ENCODE data around the gene INPP4A. TPM values are rescaled to one million over a fixed set of nuclear protein-coding genes. Genes with fewer than 3 reads are reported as not detected.
A peak's percentile ranks its signal among the peaks of the same experiment; 100 is the strongest.

The INPP4A gene
- total and polyA plus RNA-seq, 10 of the 15 experiments (the other 5 are each of a cell fraction or from before 2014, with no cell fraction given) = 4.7 to 62.3 (median 36.9) TPM

- TF ChIP-seq POU2F2 (IDR thresholded peaks at IDR 0.05; ENCODE audit: borderline replicate concordance, low read depth, low read length) (no peak), ZZZ3 (IDR thresholded peaks at IDR 0.05; ENCODE audit: control insufficient read depth, insufficient read length, low read depth) (no peak), IKZF2 (IDR thresholded peaks at IDR 0.05) (no peak), MYC (IDR thresholded peaks at IDR 0.05; ENCODE audit: insufficient read depth, insufficient read length, insufficient replicate concordance, low read length, severe bottlenecking) (no peak), KAT2A (conservative IDR thresholded peaks at IDR 0.05; ENCODE audit: control insufficient read depth, low read depth, low read length) (no peak), STAT1 (conservative IDR thresholded peaks at IDR 0.05) (no peak), TCF12 (IDR thresholded peaks at IDR 0.05; ENCODE audit: low read depth, low read length) (no peak), ZBED1 (IDR thresholded peaks at IDR 0.05; ENCODE audit: borderline replicate concordance) (no peak), KLF5 (IDR thresholded peaks at IDR 0.05; ENCODE audit: partially characterized antibody) (no peak), CTCF (IDR thresholded peaks at IDR 0.05 in 2 of 3, conservative IDR thresholded peaks at IDR 0.05 in 1 of 3; ENCODE audit: control insufficient read depth in 2 of 3, extremely low read depth in 1 of 3, insufficient read depth in 1 of 3, low read depth in 3 of 3, low read length in 3 of 3) (peak in 2 of 3 experiments; percentile 14 to 31; a peak in 2 of 6 replicates), FOXM1 (IDR thresholded peaks at IDR 0.05; ENCODE audit: low read depth, low read length) (no peak), GATAD2B (conservative IDR thresholded peaks at IDR 0.05; ENCODE audit: low read depth) (no peak), KDM1A (IDR thresholded peaks at IDR 0.05; ENCODE audit: borderline replicate concordance) (no peak), HDAC6 (IDR thresholded peaks at IDR 0.05; ENCODE audit: unreplicated experiment) (no peak), POLR2A (IDR thresholded peaks at IDR 0.05; ENCODE audit: low read depth, low read length) (peak; percentile 33; the same call in 1 of the 2 replicates), SIN3A (IDR thresholded peaks at IDR 0.05; ENCODE audit: low read depth, low read length) (no peak), BCL3 (IDR thresholded peaks at IDR 0.05; ENCODE audit: borderline replicate concordance, insufficient read depth, low read depth, low read length, poor library complexity, severe bottlenecking) (no peak), POLR2AphosphoS5 (IDR thresholded peaks at IDR 0.05; ENCODE audit: low read length) (peak; percentile 32; the same call in 1 of the 2 replicates), SMC3 (IDR thresholded peaks at IDR 0.05; ENCODE audit: borderline replicate concordance, low read length) (peak; percentile 8; the same call in 1 of the 2 replicates)
- TF ChIP-seq, protein P1, sequence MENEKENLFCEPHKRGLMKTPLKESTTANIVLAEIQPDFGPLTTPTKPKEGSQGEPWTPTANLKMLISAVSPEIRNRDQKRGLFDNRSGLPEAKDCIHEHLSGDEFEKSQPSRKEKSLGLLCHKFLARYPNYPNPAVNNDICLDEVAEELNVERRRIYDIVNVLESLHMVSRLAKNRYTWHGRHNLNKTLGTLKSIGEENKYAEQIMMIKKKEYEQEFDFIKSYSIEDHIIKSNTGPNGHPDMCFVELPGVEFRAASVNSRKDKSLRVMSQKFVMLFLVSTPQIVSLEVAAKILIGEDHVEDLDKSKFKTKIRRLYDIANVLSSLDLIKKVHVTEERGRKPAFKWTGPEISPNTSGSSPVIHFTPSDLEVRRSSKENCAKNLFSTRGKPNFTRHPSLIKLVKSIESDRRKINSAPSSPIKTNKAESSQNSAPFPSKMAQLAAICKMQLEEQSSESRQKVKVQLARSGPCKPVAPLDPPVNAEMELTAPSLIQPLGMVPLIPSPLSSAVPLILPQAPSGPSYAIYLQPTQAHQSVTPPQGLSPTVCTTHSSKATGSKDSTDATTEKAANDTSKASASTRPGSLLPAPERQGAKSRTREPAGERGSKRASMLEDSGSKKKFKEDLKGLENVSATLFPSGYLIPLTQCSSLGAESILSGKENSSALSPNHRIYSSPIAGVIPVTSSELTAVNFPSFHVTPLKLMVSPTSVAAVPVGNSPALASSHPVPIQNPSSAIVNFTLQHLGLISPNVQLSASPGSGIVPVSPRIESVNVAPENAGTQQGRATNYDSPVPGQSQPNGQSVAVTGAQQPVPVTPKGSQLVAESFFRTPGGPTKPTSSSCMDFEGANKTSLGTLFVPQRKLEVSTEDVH (IDR thresholded peaks at IDR 0.05; ENCODE audit: low read depth, partially characterized antibody) = no peak
These were observed 1.3 kb downstream of the INPP4A start (continued) for GRCh38 chr2:98445683-98446581.

Data from GM12878 (cell line).